Measurements from ENCODE around the gene PTPRM. TPM values are rescaled to one million over a fixed set of nuclear protein-coding genes. Genes with fewer than 3 reads are reported as not detected.

PTPRM gene
- polyA plus RNA-seq, 1 donor from 2014 or later: 126 TPM

DNA sequence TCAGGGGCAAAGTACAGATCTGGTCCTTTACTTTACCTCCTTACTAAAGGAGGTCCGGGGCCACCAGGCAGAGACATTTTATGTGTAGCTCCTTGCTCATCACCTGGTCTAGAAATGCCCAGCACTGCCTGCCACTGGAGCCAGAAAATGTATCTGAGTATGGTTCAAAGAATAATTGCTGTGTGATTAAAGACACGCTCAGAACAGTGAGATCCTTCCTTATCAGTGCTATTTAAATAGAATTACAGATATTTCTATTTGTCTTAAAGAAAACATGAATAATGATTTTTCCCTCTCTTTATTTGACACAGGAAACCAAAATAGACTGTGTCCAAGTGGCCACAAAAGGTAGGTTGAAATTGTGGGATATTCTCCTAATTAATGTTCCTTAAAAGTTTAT is 547.4 kb downstream of the PTPRM start:
- Histone ChIP-seq H3K27me3 (ENCODE audit: insufficient read depth, low read depth, low read length) (no peaks in the 10 kb centered on the region), H3K27ac (ENCODE audit: low read length) (no peak overlapping the region), H3F3A (ENCODE audit: insufficient read depth, low read length, poor library complexity, severe bottlenecking) (no peaks in the 10 kb centered on the region), H2AFZ (ENCODE audit: low read depth, low read length) (no peak overlapping the region), H3K36me3 (ENCODE audit: insufficient read depth, low read length) (no peaks in the 10 kb centered on the region), H3K4me3 (ENCODE audit: low read length) (no peak overlapping the region), H3K4me2 (ENCODE audit: low read length) (no peak overlapping the region), H3K9me2 (ENCODE audit: insufficient read depth, low read length) (no peaks in the 10 kb centered on the region), H3K9me3 (ENCODE audit: low read length) (no peaks in the 10 kb centered on the region), H3K79me2 (replicated peaks; ENCODE audit: insufficient read depth, low read length) (no peaks in the 10 kb centered on the region), H3K9ac (ENCODE audit: low read length) (no peak overlapping the region), H4K20me1 (ENCODE audit: insufficient read depth) (no peaks in the 10 kb centered on the region)
- TF ChIP-seq SMC3 (conservative IDR thresholded peaks at IDR 0.05; ENCODE audit: poor library complexity): no peak
- no peak for TF ChIP-seq EZH2 (IDR thresholded peaks at IDR 0.05; ENCODE audit: borderline replicate concordance, insufficient read depth, low read length, poor library complexity, severe bottlenecking)
- no peak for TF ChIP-seq RAD21 (conservative IDR thresholded peaks at IDR 0.05)

DNA sequence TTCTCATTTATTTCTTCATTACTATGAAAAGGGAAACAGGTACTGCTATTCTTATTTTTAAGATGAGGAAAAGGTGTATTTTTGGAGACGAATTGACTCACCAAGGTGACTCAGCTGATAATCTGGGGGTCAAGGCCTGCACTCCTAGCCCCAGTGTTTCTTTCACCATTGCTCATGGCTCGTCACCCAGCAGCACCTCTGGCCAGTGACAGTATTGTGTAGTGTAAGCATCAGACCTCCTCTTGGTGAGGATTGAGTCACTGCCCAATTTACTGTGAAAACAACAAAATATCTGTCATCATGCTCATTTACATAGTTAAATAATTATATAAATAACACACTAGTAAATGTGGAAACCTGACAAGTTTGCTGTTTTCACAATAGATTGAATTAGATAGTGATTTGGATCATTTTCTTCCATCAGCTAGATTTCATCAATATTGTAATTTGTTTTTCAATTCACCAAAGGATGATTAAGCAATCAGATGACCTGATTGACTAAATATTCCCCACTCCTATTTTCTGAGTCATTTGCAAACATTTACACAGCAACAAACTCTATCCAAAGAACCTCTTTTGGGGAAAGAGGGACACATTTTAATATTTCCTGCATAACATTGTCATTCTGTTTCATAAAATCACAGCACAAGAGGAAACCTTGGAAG is 549.4 kb downstream of the PTPRM start:
- H3K27me3 ChIP-seq (ENCODE audit: insufficient read depth, low read depth, low read length): no peaks in the 10 kb centered on the region
- no peak overlapping the region for H3K4me2 ChIP-seq (ENCODE audit: low read length)
- H3K9me2 ChIP-seq (ENCODE audit: insufficient read depth, low read length): no peaks in the 10 kb centered on the region
- H3F3A ChIP-seq (ENCODE audit: insufficient read depth, low read length, poor library complexity, severe bottlenecking): no peaks in the 10 kb centered on the region
- H3K79me2 ChIP-seq (replicated peaks; ENCODE audit: insufficient read depth, low read length): no peaks in the 10 kb centered on the region
- H3K4me3 ChIP-seq (ENCODE audit: low read length): no peak overlapping the region
- no peaks in the 10 kb centered on the region for H3K36me3 ChIP-seq (ENCODE audit: insufficient read depth, low read length)
- H3K9ac ChIP-seq (ENCODE audit: low read length): no peak overlapping the region
- no peaks in the 10 kb centered on the region for H3K9me3 ChIP-seq (ENCODE audit: low read length)
- H2AFZ ChIP-seq (ENCODE audit: low read depth, low read length): no peak overlapping the region
- no peak overlapping the region for H3K27ac ChIP-seq (ENCODE audit: low read length)
- TF ChIP-seq EP300 (conservative IDR thresholded peaks at IDR 0.05; ENCODE audit: poor library complexity, severe bottlenecking) (no peak), RAD21 (conservative IDR thresholded peaks at IDR 0.05) (no peak)
- no peaks in the 10 kb centered on the region for H4K20me1 ChIP-seq (ENCODE audit: insufficient read depth)

DNA sequence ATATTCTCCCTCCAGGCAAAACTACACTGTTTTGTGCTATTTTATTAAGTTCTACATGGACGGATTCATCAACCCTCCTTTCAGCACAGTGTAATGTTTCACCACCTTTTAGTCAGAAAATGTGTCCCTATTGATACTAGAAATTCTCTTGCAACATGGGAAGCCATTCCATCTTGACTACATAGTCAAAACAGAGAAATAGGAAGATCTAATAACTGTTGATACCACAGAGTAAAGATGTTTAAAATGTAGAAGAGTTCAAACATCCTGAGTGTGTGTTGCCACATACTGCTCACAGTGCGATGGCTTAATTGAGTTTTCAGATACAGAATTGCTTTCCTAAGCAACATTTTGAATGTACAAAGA is 549.9 kb downstream of the PTPRM start:
- Histone ChIP-seq H3K4me2 (ENCODE audit: low read length) (no peak overlapping the region), H2AFZ (ENCODE audit: low read depth, low read length) (no peak overlapping the region), H4K20me1 (ENCODE audit: insufficient read depth) (no peaks in the 10 kb centered on the region), H3K27me3 (ENCODE audit: insufficient read depth, low read depth, low read length) (no peaks in the 10 kb centered on the region), H3K27ac (ENCODE audit: low read length) (no peak overlapping the region), H3K9me2 (ENCODE audit: insufficient read depth, low read length) (no peaks in the 10 kb centered on the region), H3K4me3 (ENCODE audit: low read length) (no peak overlapping the region), H3K9ac (ENCODE audit: low read length) (no peak overlapping the region), H3K79me2 (replicated peaks; ENCODE audit: insufficient read depth, low read length) (no peaks in the 10 kb centered on the region), H3K9me3 (ENCODE audit: low read length) (no peaks in the 10 kb centered on the region), H3F3A (ENCODE audit: insufficient read depth, low read length, poor library complexity, severe bottlenecking) (no peaks in the 10 kb centered on the region), H3K36me3 (ENCODE audit: insufficient read depth, low read length) (no peaks in the 10 kb centered on the region)
- TF ChIP-seq EZH2 (IDR thresholded peaks at IDR 0.05; ENCODE audit: borderline replicate concordance, insufficient read depth, low read length, poor library complexity, severe bottlenecking): no peak
- TF ChIP-seq RAD21 (conservative IDR thresholded peaks at IDR 0.05): no peak
- TF ChIP-seq EP300 (conservative IDR thresholded peaks at IDR 0.05; ENCODE audit: poor library complexity, severe bottlenecking): no peak
- TF ChIP-seq TAF1 (IDR thresholded peaks at IDR 0.05; ENCODE audit: low read depth): no peak
- TF ChIP-seq, protein P1, sequence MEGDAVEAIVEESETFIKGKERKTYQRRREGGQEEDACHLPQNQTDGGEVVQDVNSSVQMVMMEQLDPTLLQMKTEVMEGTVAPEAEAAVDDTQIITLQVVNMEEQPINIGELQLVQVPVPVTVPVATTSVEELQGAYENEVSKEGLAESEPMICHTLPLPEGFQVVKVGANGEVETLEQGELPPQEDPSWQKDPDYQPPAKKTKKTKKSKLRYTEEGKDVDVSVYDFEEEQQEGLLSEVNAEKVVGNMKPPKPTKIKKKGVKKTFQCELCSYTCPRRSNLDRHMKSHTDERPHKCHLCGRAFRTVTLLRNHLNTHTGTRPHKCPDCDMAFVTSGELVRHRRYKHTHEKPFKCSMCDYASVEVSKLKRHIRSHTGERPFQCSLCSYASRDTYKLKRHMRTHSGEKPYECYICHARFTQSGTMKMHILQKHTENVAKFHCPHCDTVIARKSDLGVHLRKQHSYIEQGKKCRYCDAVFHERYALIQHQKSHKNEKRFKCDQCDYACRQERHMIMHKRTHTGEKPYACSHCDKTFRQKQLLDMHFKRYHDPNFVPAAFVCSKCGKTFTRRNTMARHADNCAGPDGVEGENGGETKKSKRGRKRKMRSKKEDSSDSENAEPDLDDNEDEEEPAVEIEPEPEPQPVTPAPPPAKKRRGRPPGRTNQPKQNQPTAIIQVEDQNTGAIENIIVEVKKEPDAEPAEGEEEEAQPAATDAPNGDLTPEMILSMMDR (IDR thresholded peaks at IDR 0.05; ENCODE audit: poor library complexity, severe bottlenecking): no peak
- TF ChIP-seq POLR2AphosphoS5 (IDR thresholded peaks at IDR 0.05): no peak
- no peak for TF ChIP-seq SMC3 (conservative IDR thresholded peaks at IDR 0.05; ENCODE audit: poor library complexity)
- TF ChIP-seq, protein P2, sequence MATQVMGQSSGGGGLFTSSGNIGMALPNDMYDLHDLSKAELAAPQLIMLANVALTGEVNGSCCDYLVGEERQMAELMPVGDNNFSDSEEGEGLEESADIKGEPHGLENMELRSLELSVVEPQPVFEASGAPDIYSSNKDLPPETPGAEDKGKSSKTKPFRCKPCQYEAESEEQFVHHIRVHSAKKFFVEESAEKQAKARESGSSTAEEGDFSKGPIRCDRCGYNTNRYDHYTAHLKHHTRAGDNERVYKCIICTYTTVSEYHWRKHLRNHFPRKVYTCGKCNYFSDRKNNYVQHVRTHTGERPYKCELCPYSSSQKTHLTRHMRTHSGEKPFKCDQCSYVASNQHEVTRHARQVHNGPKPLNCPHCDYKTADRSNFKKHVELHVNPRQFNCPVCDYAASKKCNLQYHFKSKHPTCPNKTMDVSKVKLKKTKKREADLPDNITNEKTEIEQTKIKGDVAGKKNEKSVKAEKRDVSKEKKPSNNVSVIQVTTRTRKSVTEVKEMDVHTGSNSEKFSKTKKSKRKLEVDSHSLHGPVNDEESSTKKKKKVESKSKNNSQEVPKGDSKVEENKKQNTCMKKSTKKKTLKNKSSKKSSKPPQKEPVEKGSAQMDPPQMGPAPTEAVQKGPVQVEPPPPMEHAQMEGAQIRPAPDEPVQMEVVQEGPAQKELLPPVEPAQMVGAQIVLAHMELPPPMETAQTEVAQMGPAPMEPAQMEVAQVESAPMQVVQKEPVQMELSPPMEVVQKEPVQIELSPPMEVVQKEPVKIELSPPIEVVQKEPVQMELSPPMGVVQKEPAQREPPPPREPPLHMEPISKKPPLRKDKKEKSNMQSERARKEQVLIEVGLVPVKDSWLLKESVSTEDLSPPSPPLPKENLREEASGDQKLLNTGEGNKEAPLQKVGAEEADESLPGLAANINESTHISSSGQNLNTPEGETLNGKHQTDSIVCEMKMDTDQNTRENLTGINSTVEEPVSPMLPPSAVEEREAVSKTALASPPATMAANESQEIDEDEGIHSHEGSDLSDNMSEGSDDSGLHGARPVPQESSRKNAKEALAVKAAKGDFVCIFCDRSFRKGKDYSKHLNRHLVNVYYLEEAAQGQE (IDR thresholded peaks at IDR 0.05; ENCODE audit: borderline replicate concordance): no peak
- TF ChIP-seq MXI1 (conservative IDR thresholded peaks at IDR 0.05; ENCODE audit: poor library complexity, severe bottlenecking): no peak
